Measurements from ENCODE around the gene CNKSR2. TPM values are rescaled to one million over a fixed set of nuclear protein-coding genes. Genes with fewer than 3 reads are reported as not detected.

The CNKSR2 gene
- total and polyA plus RNA-seq, 2 of the 13 experiments (the other 11 are each of a cell fraction or from before 2014, with no cell fraction given) = not detected

GRCh38 chrX:21661316-21661715 is 287.1 kb downstream of the CNKSR2 start:
- FAIRE-seq = no peak
- WGBS (ENCODE audit: low lambda C conversion rate) = 47% methylated on average over 5 of the region's 6 CpGs

More at GRCh38 chrX:21661316-21661715, 287.1 kb downstream of the CNKSR2 start:
- in situ Hi-C loops (cut with HindIII; ENCODE audit: extremely low pct_ligation_motif_present, low pct_unique_long_range_greater_than_20kb) = no loop called here
- DNase-seq (ENCODE audit: low spot score) (no peak), ATAC-seq (no peak)
- Histone ChIP-seq H3K9ac (ENCODE audit: insufficient read depth, low read depth, low read length) (no peak overlapping the region), H3K9me3 (ENCODE audit: low read length) (no peaks in the 10 kb centered on the region), H2AFZ (ENCODE audit: low read length) (no peak overlapping the region), H3K27me3 (ENCODE audit: control insufficient read depth in 1 of 2, insufficient read depth in 2 of 2, low read length in 2 of 2) (no peaks in the 10 kb centered on the region; a peak in 1 of 5 replicates), H3K27ac (ENCODE audit: extremely low read length, insufficient read depth, low read length) (no peak overlapping the region), H3K79me2 (ENCODE audit: insufficient read depth, low read length) (no peaks in the 10 kb centered on the region), H4K20me1 (ENCODE audit: insufficient read depth, low read length) (no peaks in the 10 kb centered on the region), H3K4me3 (replicated peaks in 1 of 3; ENCODE audit: insufficient read depth in 1 of 3, low read depth in 2 of 3, low read length in 3 of 3) (no peak overlapping the region), H3K4me2 (ENCODE audit: low read depth, low read length) (no peak overlapping the region), H3K36me3 (replicated peaks in 1 of 2; ENCODE audit: control insufficient read depth in 1 of 2, insufficient read depth in 2 of 2, low read length in 2 of 2) (no peaks in the 10 kb centered on the region), H3K4me1 (ENCODE audit: insufficient read depth, low read length) (no peaks in the 10 kb centered on the region)
- no peak for TF ChIP-seq ZBTB44 (CRISPR knock-in tag; IDR thresholded peaks at IDR 0.05)
- no peak for TF ChIP-seq ARHGAP35 (CRISPR knock-in tag; IDR thresholded peaks at IDR 0.05; ENCODE audit: borderline replicate concordance)
- no peak for TF ChIP-seq ZNF639 (CRISPR knock-in tag; conservative IDR thresholded peaks at IDR 0.05)
- TF ChIP-seq IKZF5 (CRISPR knock-in tag; IDR thresholded peaks at IDR 0.05) = no peak
- TF ChIP-seq ARID5B (CRISPR knock-in tag; IDR thresholded peaks at IDR 0.05) = no peak
- TF ChIP-seq TCF7 (IDR thresholded peaks at IDR 0.05; ENCODE audit: low read depth) = no peak
- no peak for TF ChIP-seq ZFP91 (CRISPR knock-in tag; IDR thresholded peaks at IDR 0.05; ENCODE audit: borderline replicate concordance)
- no peak for TF ChIP-seq MIXL1 (CRISPR knock-in tag; IDR thresholded peaks at IDR 0.05)
- ChIA-PET POLR2A (no interaction called here), CTCF (ENCODE audit: low intra/inter-chr PET ratio, low total read pairs) (no interaction called here)
- no TSS peak for BruUV-seq (replicated peaks)
- intact Hi-C loops (cut with micrococcal nuclease; ENCODE audit: unreplicated experiment) = no loop called here

Data from HepG2 (cell line).